Stimulated activated naive CD8-positive, alpha-beta T cell treated with anti-CD3 and anti-CD28 coated beads, Interleukin-15, Interleukin-2, amounts not matched to agents 100 ng/mL and 50 ng/mL, for 24 hours (primary cell): ENCODE data around the gene ZBTB37.
"Not testable (repeated sequence)": the region's sequence is repeated elsewhere in the genome, so short reads cannot be mapped to it uniquely, and the experiment has no call there.

Experiments
- H3K27ac Mint-ChIP-seq: one replicate; pipeline ENCODE4 v1.8.0; 2021; ENCODE audit warnings: mild to moderate bottlenecking, mixed read lengths
- H3K27me3 Mint-ChIP-seq: one replicate; pipeline ENCODE4 v1.8.0; 2021; ENCODE audit warnings: mixed read lengths
- H3K36me3 Mint-ChIP-seq: one replicate; pipeline ENCODE4 v1.8.0; 2021; ENCODE audit warnings: low read depth, mixed read lengths
- H3K4me1 Mint-ChIP-seq: one replicate; pipeline ENCODE4 v1.8.0; 2021; ENCODE audit warnings: low read depth, mixed read lengths
- H3K4me3 Mint-ChIP-seq: one replicate; pipeline ENCODE4 v1.8.0; 2021; ENCODE audit warnings: mild to moderate bottlenecking, mixed read lengths
- H3K9me3 Mint-ChIP-seq: one replicate; pipeline ENCODE4 v1.8.0; 2021; ENCODE audit warnings: mixed read lengths

Gene ZBTB37

DNA sequence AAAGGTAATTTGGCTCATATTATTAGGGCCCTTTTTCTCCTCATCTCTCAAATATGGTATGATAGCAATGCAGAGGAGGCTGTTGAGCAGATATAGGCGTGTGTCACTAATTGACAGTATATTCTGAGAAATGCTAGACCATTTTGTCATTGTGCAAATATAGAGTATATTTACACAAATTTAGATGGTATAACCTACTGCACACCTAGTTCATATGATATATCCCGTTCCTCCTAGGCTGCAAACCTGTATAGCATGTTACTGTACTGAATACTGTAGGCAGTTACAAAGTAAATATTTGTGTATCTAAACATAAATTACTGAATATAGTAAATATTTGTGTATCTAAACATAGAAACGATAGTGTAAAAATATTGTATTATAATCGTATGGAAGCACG, 8.6 kb downstream of the ZBTB37 start:
- no peak overlapping the region for H3K27ac Mint-ChIP-seq
- H3K27me3 Mint-ChIP-seq: no peaks in the 10 kb centered on the region
- H3K4me3 Mint-ChIP-seq: no peak overlapping the region
- peaks cover 4% of the 10 kb centered on the region for H3K4me1 Mint-ChIP-seq
- H3K36me3 Mint-ChIP-seq: peaks cover 54% of the 10 kb centered on the region
- no peaks in the 10 kb centered on the region for H3K9me3 Mint-ChIP-seq

DNA sequence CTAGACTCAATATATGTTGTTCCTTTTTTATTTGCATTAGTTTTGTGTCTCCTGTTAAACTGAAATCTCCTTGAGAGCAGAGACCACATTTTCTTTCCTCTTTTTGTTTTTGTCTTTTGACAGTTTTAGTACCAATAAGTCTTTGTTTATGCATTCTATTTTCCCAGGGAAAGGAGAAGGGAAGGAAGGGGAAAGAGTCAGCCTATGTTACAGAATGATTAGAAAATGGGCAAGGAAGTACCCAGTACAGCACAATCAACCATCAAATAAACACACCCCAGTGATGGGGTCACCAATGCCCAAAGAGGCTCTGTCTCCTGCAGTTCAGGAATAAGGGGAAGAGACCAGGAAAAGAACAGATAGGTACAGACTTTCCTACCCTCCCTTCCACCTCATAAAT, 10.1 kb downstream of the ZBTB37 start:
- Mint-ChIP-seq H3K36me3 (peaks cover 44% of the 10 kb centered on the region), H3K27me3 (no peaks in the 10 kb centered on the region), H3K27ac (no peak overlapping the region), H3K4me3 (no peak overlapping the region), H3K4me1 (no peaks in the 10 kb centered on the region), H3K9me3 (no peaks in the 10 kb centered on the region)

DNA sequence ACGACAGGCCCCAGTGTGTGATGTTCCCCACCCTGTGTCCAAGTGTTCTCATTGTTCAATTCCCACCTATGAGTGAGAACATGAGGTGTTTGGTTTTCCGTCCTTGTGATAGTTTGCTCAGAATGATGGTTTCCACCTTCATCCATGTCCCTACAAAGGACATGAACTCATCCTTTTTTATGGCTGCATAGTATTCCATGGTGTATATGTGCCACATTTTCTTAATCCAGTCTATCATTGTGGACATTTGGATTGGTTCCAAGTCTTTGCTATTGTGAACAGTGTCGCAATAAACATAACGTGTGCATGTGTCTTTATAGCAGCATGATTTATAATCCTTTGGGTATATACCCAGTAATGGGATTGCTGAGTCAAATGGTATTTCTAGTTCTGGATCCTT, 12.9 kb downstream of the ZBTB37 start:
- H3K27me3 Mint-ChIP-seq, H3K4me1 Mint-ChIP-seq, H3K9me3 Mint-ChIP-seq, H3K27ac Mint-ChIP-seq, H3K4me3 Mint-ChIP-seq: not testable (repeated sequence)
- H3K36me3 Mint-ChIP-seq: peaks cover 38% of the 10 kb centered on the region

DNA sequence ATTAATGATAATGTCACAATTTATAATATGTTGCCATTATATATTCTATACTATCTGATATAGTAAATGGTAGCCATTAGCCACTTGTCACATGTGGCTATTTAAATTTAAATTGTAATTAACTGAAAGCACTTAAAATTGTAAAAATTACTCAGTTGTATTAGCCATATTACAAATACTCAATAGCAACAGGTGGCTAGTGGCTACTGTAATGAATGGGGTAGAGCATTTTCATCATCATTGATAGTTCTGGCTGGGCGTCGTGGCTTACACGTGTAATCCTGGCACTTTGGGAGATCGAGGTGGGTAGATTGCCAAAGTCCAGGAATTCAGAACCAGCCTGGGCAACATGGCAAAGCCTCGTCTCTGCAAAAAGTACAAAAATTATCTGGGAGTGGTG, 16.5 kb downstream of the ZBTB37 start:
- H3K27me3 Mint-ChIP-seq: no peaks in the 10 kb centered on the region
- no peaks in the 10 kb centered on the region for H3K9me3 Mint-ChIP-seq
- no peak overlapping the region for H3K4me3 Mint-ChIP-seq
- peaks cover 18% of the 10 kb centered on the region for H3K4me1 Mint-ChIP-seq
- peaks cover 41% of the 10 kb centered on the region for H3K36me3 Mint-ChIP-seq
- H3K27ac Mint-ChIP-seq: no peak overlapping the region

DNA sequence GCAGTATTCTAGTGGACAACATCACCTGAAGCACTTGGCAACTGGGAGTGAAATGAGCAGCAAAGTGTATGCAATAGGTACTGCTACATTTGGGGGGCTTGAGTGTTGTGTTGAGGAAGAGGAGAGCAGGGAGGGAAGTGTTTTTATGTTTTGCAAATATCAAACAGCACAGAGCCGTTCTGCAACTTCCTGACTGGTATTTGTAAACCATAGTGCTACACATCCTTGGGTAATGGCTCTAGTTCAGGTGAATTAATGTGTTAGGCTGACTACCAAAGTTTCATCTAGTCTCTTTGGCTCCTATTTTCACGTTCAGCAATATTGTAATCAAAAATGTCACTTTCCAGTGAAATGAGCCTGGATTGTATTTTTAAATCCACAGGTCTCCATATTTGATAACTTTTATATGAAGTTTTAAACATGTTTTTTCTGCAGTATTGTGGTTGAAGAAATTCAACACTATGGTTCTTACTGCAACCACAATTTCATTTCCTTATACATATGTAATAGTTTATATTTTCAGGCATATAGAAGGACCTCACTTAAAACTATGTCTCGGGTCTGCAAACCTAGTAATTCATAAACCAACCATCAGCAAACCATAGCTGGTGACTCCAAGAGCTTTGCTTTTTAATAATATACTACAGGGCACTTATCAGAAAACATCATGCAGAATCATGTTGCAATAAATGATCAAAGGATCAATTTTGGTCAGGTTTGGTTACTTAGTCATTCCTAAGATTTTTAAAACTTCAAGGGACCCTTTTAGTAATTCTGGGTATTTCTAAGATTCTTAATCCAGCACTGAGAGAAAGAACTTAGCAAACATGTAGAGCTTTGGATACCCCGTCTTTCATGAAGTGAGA, 18.8 kb downstream of the ZBTB37 start:
- Mint-ChIP-seq H3K36me3 (peaks cover 55% of the 10 kb centered on the region), H3K27ac (no peak overlapping the region), H3K4me3 (no peak overlapping the region), H3K9me3 (no peaks in the 10 kb centered on the region), H3K4me1 (peaks cover 24% of the 10 kb centered on the region), H3K27me3 (no peaks in the 10 kb centered on the region)

DNA sequence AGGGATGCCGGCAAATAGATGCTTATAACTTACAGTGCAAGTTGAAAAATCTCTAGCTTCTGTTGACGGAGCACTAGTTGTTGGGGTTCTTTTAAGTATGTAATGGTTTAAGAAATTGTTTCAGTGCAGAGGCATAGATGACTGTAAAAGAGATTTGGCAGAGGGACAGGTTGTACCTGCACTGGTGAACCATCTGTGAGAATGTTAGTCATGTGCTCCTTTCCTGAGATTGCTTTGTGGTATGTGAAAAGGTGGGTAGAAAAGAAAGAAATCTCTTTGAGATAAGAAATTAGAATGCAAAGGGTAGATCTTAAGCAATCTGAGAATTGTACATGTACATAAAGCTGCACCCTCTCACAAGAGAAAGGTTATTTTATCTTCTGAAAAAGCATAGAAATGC, 19.4 kb downstream of the ZBTB37 start:
- peaks cover 24% of the 10 kb centered on the region for H3K4me1 Mint-ChIP-seq
- no peaks in the 10 kb centered on the region for H3K27me3 Mint-ChIP-seq
- H3K36me3 Mint-ChIP-seq: peaks cover 59% of the 10 kb centered on the region
- H3K27ac Mint-ChIP-seq: no peak overlapping the region
- H3K4me3 Mint-ChIP-seq: no peak overlapping the region
- no peaks in the 10 kb centered on the region for H3K9me3 Mint-ChIP-seq

DNA sequence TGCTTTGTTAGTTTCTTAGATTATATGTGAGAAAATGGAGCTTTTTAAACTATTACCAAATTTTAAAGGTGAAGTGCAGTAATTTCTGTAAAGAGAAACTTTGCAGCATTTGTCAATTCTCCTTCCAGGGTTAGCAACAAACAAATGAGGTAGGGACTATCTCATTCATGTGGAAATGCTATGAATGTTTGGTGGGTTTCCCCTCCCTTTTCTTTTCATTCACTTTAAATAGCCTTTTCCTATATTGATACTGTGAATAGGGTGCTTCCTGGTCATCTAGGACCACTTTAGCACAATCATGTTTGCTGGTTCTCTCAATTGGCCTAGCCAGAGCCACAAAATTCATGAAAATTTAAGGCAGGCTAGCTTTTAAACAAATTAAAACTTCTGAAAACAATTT, 20.6 kb downstream of the ZBTB37 start:
- no peaks in the 10 kb centered on the region for H3K9me3 Mint-ChIP-seq
- peaks cover 61% of the 10 kb centered on the region for H3K36me3 Mint-ChIP-seq
- H3K27ac Mint-ChIP-seq: no peak overlapping the region

DNA sequence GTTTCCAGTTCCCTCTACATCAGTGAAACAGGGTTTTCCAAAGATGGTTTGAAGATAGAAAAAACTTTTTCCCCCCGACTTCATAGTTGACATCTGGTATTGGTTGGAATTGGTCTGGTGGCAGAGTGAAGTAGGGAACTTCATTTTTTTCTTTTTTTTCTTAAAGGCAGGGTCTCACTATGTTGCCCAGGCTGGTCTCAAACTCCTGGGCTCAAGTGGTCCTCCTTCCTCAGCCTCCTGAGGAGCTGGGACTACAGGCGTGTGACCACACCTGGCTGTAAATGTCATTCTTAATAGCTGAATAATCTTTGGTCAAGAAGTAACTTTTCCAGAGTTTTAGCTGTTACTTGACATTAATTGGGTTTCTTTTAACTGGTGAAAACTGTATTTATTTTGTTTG, 21.7 kb downstream of the ZBTB37 start:
- H3K27ac Mint-ChIP-seq: no peak overlapping the region
- H3K4me3 Mint-ChIP-seq: no peak overlapping the region
- peaks cover 24% of the 10 kb centered on the region for H3K4me1 Mint-ChIP-seq
- H3K36me3 Mint-ChIP-seq: peaks cover 70% of the 10 kb centered on the region
- no peaks in the 10 kb centered on the region for H3K27me3 Mint-ChIP-seq
- no peaks in the 10 kb centered on the region for H3K9me3 Mint-ChIP-seq

More for the DNA sequence above, 20.6 kb downstream of the ZBTB37 start:
- Mint-ChIP-seq H3K4me3 (no peak overlapping the region), H3K27me3 (no peaks in the 10 kb centered on the region), H3K4me1 (peaks cover 24% of the 10 kb centered on the region)

DNA sequence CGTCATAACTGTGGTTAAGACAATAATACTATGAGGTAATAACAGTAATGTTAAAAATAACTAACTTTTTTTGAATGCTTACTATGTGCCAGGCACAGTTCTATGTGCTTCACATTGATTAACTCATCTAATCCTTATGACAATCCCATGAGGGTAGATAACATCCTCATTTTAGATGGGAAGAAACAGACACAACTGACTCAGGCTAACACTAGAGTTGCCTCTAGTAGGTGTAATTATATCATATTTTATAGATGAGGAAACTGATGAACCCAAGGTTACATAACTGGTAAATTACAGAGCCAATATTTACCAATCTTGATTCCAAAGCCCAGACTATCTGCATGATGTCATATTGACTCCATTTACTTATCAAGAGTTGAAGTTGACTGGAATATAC, 25.4 kb downstream of the ZBTB37 start:
- no peak overlapping the region for H3K27ac Mint-ChIP-seq

DNA sequence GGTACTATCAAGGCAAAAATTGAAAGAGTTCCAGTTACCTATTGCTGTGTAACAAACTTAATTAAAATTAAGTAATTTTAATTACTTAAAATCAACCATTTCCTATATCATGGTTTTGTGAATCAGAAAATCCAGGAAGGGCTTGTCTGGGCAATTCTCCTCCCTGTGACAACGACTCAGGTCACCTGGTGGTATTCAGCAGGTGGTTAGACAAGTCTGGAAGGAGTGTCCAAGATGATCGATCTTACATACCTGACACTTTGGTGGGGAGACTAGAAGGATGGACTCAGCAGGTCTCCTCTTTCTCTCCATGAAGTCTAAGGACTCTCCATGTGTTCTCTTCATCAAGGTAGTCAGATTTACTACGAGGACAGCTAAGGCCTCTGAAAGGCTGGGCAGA, 26.0 kb downstream of the ZBTB37 start:
- no peaks in the 10 kb centered on the region for H3K9me3 Mint-ChIP-seq
- H3K4me3 Mint-ChIP-seq: no peak overlapping the region
- H3K27me3 Mint-ChIP-seq: no peaks in the 10 kb centered on the region
- H3K27ac Mint-ChIP-seq: no peak overlapping the region
- H3K4me1 Mint-ChIP-seq: peaks cover 6% of the 10 kb centered on the region
- H3K36me3 Mint-ChIP-seq: peaks cover 38% of the 10 kb centered on the region

More for the DNA sequence above, 25.4 kb downstream of the ZBTB37 start:
- no peak overlapping the region for H3K4me3 Mint-ChIP-seq
- peaks cover 40% of the 10 kb centered on the region for H3K36me3 Mint-ChIP-seq
- peaks cover 6% of the 10 kb centered on the region for H3K4me1 Mint-ChIP-seq
- H3K27me3 Mint-ChIP-seq: no peaks in the 10 kb centered on the region
- no peaks in the 10 kb centered on the region for H3K9me3 Mint-ChIP-seq

DNA sequence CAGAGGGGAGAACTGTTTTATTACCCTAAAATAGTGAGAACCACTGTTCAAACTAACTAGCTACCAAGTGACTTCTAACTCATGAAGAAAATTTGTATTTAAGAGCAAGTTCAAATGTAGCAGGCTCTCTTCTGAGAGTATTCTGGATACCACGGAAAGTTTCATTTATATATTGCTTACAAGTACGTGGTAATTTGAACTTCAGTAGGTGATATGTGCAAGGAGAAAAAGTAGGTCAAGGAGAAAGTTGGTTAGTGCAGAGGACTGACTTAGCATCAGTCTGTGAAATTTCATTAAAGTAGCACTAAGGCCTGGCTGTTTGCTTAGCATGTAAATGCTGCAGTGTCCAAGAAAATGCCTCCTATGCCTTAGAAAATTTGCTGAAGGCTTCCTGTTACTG, 32.2 kb downstream of the ZBTB37 start:
- H3K9me3 Mint-ChIP-seq: no peaks in the 10 kb centered on the region
- peaks cover 8% of the 10 kb centered on the region for H3K4me1 Mint-ChIP-seq
- H3K36me3 Mint-ChIP-seq: peaks cover 9% of the 10 kb centered on the region
- H3K27ac Mint-ChIP-seq: no peak overlapping the region
- no peak overlapping the region for H3K4me3 Mint-ChIP-seq
- no peaks in the 10 kb centered on the region for H3K27me3 Mint-ChIP-seq

DNA sequence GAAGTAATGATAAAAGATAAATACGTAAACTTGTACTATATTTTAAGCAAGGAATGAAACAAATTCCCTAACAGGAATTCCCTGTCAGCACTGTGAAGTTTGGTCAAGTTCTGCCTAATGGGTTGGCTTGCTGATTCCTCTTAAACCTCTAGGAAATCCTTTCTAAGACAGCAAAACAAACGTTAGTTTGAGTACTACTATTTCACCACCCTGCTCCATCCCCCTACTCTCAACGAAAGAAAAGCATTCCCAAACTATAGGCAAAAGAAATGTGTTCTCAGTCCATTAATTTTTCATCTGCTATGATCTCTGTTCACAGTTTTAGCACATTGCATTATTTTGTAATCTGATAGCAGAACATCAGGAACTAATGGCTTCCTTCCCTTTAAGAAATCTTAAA, 32.8 kb downstream of the ZBTB37 start:
- Mint-ChIP-seq H3K4me1 (peaks cover 8% of the 10 kb centered on the region), H3K27me3 (no peaks in the 10 kb centered on the region), H3K4me3 (no peak overlapping the region), H3K27ac (no peak overlapping the region), H3K36me3 (peaks cover 9% of the 10 kb centered on the region), H3K9me3 (no peaks in the 10 kb centered on the region)

DNA sequence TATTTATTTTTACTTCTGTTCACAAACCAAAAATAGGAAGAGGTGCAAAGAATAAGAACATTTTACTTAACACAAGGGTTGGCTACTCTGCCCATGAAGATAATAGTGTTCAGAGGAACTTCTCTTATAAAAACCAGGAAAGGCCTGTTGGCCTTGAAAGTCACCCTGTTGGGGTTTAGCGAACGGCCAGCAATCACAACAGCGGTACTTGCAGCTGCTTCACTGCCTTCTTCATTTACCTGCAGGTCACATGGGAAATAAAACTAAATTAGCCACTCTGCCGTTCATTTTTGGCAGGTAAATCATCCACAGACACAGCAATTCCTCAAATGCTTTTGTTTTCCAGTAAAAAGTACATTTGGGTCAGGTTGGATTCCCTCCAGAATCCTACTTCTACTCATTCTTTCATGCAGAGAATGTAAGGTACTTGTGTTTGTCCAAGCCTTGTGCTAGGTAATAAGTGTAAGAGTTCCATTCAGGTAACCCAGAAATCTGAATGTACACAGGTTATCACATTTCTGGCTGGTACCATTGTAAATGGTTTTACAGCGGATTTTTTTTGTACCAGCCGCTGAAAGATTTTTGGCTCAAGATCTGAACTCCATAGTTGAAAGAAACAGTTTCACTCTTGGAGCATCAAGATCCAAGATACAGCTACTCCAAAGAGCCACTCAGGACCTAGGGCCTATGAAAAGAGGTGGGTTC, 35.8 kb downstream of the ZBTB37 start:
- Mint-ChIP-seq H3K27me3 (no peaks in the 10 kb centered on the region), H3K27ac (no peak overlapping the region), H3K9me3 (no peaks in the 10 kb centered on the region), H3K4me3 (no peak overlapping the region), H3K36me3 (peaks cover 9% of the 10 kb centered on the region), H3K4me1 (peaks cover 8% of the 10 kb centered on the region)

DNA sequence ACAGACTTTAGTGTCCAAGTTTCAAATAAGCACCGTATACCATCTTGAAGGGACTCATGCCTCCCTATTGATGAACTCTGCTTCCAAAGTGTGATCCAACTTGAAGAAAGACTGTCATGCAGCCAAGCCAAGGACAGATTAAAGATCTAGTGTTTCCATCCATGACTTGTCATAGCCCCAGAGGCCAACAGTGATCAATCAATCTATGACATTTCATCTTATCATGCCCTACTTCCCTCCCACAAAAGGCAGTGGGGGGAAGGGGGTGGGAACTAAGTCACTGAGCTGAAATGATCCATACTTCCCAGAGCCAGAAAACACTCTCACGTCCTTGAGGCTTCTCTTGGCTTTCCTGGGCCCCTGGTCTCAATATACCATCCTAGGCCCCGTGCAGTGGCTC, 44.9 kb downstream of the ZBTB37 start:
- peaks cover 3% of the 10 kb centered on the region for H3K36me3 Mint-ChIP-seq
- H3K27me3 Mint-ChIP-seq: no peaks in the 10 kb centered on the region
- no peaks in the 10 kb centered on the region for H3K4me1 Mint-ChIP-seq
- no peak overlapping the region for H3K27ac Mint-ChIP-seq
- no peak overlapping the region for H3K4me3 Mint-ChIP-seq
- no peaks in the 10 kb centered on the region for H3K9me3 Mint-ChIP-seq

DNA sequence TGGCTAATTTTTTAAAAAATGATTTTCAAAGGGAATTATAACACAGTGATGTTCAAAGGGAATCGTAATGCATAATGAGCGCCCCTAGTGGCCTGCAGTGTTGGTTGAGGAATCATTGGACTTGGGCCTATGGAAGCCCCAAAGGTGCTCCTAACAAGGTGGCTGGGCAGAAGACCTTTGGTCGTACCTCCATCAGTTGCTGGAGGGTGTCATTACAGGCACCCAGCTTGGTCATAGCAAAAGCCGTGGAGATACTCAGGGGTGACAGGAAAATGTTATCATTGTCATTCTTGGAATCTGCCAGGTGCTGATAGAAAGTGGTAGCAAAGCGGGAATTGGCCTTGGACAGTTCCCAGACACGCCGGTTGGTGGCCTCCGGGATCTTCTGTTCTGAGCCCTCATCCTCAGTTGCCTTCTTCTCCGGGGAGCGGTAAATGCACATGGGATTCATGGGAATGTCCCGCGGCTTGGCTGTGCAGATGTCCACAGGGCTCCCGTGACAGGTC, 46.2 kb downstream of the ZBTB37 start:
- Mint-ChIP-seq H3K36me3 (no peaks in the 10 kb centered on the region), H3K9me3 (no peaks in the 10 kb centered on the region), H3K4me1 (no peaks in the 10 kb centered on the region), H3K27ac (no peak overlapping the region), H3K27me3 (no peaks in the 10 kb centered on the region), H3K4me3 (no peak overlapping the region)
